HEK293 (cell line): ENCODE results near the gene RETREG3.

Source experiments
- ATF2 ChIP-seq: fragments of 450-650 bp; formaldehyde crosslinking; IDR thresholded peaks from 2 replicates; pipeline ENCODE4 v1.5.1; 2016; ENCODE audit warnings: missing biosample characterization, missing genetic modification characterization, low read depth
- CTCF ChIP-seq: fragments of 450-650 bp; formaldehyde crosslinking; IDR thresholded peaks from 2 replicates; pipeline ENCODE4 v1.5.1; 2016; ENCODE audit warnings: missing biosample characterization, missing genetic modification characterization
- KLF16 ChIP-seq: fragments of 450-650 bp; formaldehyde crosslinking; IDR thresholded peaks from 2 replicates; pipeline ENCODE4 v1.5.1; 2017; ENCODE audit warnings: missing biosample characterization, missing genetic modification characterization
- KLF9 ChIP-seq: fragments of 450-650 bp; formaldehyde crosslinking; IDR thresholded peaks from 2 replicates; pipeline ENCODE4 v1.5.1; 2016; ENCODE audit warnings: missing biosample characterization, missing genetic modification characterization, low read depth
- PRDM10 ChIP-seq: fragments of 450-650 bp; formaldehyde crosslinking; IDR thresholded peaks from 2 replicates; pipeline ENCODE4 v1.5.1; 2016; ENCODE audit warnings: missing biosample characterization, missing genetic modification characterization
- TRIM28 ChIP-seq: IDR thresholded peaks from 2 replicates; pipeline ENCODE4 v1.6.1; 2011; ENCODE audit warnings: low read length, control low read depth, borderline replicate concordance
- ZBTB7A ChIP-seq: fragments of 450-650 bp; formaldehyde crosslinking; IDR thresholded peaks from 2 replicates; pipeline ENCODE4 v1.5.1; 2016; ENCODE audit warnings: low read depth, missing biosample characterization, missing genetic modification characterization
- ZNF18 ChIP-seq: fragments of 450-650 bp; formaldehyde crosslinking; IDR thresholded peaks from 2 replicates; pipeline ENCODE4 v1.5.1; 2016; ENCODE audit warnings: missing biosample characterization, missing genetic modification characterization
- ZNF747 ChIP-seq: fragments of 450-650 bp; formaldehyde crosslinking; IDR thresholded peaks from 2 replicates; pipeline ENCODE4 v1.5.1; 2016; ENCODE audit warnings: missing biosample characterization, missing genetic modification characterization
- ZSCAN23 ChIP-seq: fragments of 450-650 bp; formaldehyde crosslinking; IDR thresholded peaks from 2 replicates; pipeline ENCODE4 v1.5.1; 2016; ENCODE audit warnings: missing biosample characterization, missing genetic modification characterization

GRCh38 chr17:42586514-42587230, 22.5 kb downstream of the RETREG3 start:
- TF ChIP-seq ZNF747 (tag by site-specific recombination) (no peak), KLF9 (tag by site-specific recombination) (no peak), ZNF18 (tag by site-specific recombination) (no peak), PRDM10 (tag by site-specific recombination) (no peak), CTCF (tag by site-specific recombination) (no peak), ZSCAN23 (tag by site-specific recombination) (no peak), KLF16 (tag by site-specific recombination) (no peak), ATF2 (no peak), ZBTB7A (tag by site-specific recombination) (no peak), TRIM28 (no peak)
